Tibial artery (tissue), 4 donors: ENCODE measurements around the gene NXPE4.

ENCODE experiments used
- DNase-seq, 2 donors: peaks; one replicate each; pipeline ENCODE4 v3.0.0-alpha.2; 2019
- H3K27ac ChIP-seq, 2 donors: fragments of 200-600 bp; sonication (generic) in 1 of 2; 1 replicate in 1 of 2; 2 replicates in 1 of 2; pipeline ENCODE4 v1.5.1; 2018 to 2019; ENCODE audit warnings: mild to moderate bottlenecking in 1 of 2
- H3K27me3 ChIP-seq, 2 donors: fragments of 200-600 bp; sonication (generic) in 1 of 2; one replicate each; pipeline versions ENCODE4 v1.5.1 to v1.6.0; 2016 to 2019
- H3K36me3 ChIP-seq, 3 donors: fragments of 200-600 bp; sonication (generic) in 2 of 3; one replicate each; pipeline ENCODE4 v1.5.1; 2016 to 2019; ENCODE audit warnings: mild to moderate bottlenecking in 2 of 3
- H3K4me1 ChIP-seq, 4 donors: fragments of 200-600 bp; sonication (generic) in 2 of 4; 1 replicate in 3 of 4; 2 replicates in 1 of 4; pipeline ENCODE4 v1.5.1; 2016 to 2019
- H3K4me3 ChIP-seq, 2 donors: fragments of 200-600 bp; sonication (generic) in 1 of 2; 1 replicate in 1 of 2; 2 replicates in 1 of 2; pipeline ENCODE4 v1.5.1; 2018 to 2019; ENCODE audit warnings: mild to moderate bottlenecking in 2 of 2
- H3K9me3 ChIP-seq, 3 donors: fragments of 200-600 bp; sonication (generic) in 1 of 3; one replicate each; pipeline ENCODE4 v1.5.1; 2016 to 2019
- intact Hi-C: fragments of 100-400 bp; cut with DNase I; formaldehyde crosslinking; loops from one replicate; pipeline ENCODE4 v1.15.0; 2023; ENCODE audit warnings: low total_unique reads
- TF ChIP-seq, protein P1 (sequence below), 2 experiments: fragments of 200-600 bp in 1 of 2; fragments of 450-650 bp in 1 of 2; IDR thresholded peaks; one replicate each; pipeline ENCODE4 v1.5.1; 2017 to 2019; ENCODE audit warnings: antibody characterized with exemption in 2 of 2, mild to moderate bottlenecking in 1 of 2, moderate library complexity in 1 of 2

Gene NXPE4

GRCh38 chr11:114571712-114572111, 23.9 kb downstream of the NXPE4 start:
- H3K4me3 ChIP-seq, result no peak overlapping the region
- H3K27me3 ChIP-seq, result no peaks in the 10 kb centered on the region
- no peaks in the 10 kb centered on the region for H3K36me3 ChIP-seq
- TF ChIP-seq, protein P1, sequence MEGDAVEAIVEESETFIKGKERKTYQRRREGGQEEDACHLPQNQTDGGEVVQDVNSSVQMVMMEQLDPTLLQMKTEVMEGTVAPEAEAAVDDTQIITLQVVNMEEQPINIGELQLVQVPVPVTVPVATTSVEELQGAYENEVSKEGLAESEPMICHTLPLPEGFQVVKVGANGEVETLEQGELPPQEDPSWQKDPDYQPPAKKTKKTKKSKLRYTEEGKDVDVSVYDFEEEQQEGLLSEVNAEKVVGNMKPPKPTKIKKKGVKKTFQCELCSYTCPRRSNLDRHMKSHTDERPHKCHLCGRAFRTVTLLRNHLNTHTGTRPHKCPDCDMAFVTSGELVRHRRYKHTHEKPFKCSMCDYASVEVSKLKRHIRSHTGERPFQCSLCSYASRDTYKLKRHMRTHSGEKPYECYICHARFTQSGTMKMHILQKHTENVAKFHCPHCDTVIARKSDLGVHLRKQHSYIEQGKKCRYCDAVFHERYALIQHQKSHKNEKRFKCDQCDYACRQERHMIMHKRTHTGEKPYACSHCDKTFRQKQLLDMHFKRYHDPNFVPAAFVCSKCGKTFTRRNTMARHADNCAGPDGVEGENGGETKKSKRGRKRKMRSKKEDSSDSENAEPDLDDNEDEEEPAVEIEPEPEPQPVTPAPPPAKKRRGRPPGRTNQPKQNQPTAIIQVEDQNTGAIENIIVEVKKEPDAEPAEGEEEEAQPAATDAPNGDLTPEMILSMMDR (IDR thresholded peaks at IDR 0.05), result no peak
- no peaks in the 10 kb centered on the region for H3K4me1 ChIP-seq
- peaks cover 0 to 20% (median 4%) of the 10 kb centered on the region in 3 donors for H3K9me3 ChIP-seq
- DNase-seq, result no peak
- no peak overlapping the region for H3K27ac ChIP-seq
- intact Hi-C loops, result no loop called here

DNA sequence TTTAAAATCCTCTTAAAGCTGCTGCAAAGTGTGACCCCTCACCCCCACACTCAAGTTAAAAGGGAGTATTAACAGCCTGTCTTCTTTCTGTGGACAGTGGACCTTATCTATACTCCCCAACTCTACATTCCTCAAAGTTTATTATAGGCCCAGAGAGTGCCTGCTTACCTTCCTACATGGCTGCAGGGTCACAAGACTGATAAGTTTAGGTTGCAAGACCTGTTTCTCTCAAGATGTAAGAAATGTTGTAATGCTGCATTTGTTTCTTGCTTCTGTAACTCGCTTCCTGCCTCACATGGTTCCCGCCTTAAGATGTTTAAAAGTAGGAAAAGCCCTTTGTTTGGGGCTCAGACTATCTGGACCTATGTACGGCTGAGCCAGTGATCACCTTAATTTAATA, 25.8 kb downstream of the NXPE4 start:
- Histone ChIP-seq H3K27ac (no peak overlapping the region), H3K9me3 (peaks cover 0 to 4% (median 4%) of the 10 kb centered on the region in 3 donors), H3K36me3 (no peaks in the 10 kb centered on the region), H3K4me1 (no peaks in the 10 kb centered on the region), H3K4me3 (no peak overlapping the region), H3K27me3 (no peaks in the 10 kb centered on the region)
- TF ChIP-seq, protein P1 (IDR thresholded peaks at IDR 0.05), result no peak
- no peak for DNase-seq
- intact Hi-C loops, result no loop called here

DNA sequence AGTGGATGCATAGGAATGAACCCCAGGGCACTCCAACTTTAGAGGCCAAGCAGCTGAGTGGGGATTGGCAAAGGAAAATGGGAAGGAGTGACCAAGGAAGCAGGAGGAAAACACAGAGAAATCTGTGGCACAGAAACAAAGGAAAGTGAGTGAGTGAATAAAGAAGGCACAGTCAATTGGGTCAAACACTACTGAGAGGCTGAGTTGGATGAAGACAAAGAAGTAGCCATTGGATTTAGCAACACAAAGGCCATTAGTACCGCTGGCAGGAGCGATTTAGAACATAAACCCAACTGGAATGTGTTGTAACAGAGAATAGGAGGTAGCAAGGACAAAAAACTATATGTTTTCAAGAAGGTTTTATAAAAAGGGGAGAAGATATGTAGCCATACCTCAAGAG, 29.3 kb downstream of the NXPE4 start:
- TF ChIP-seq, protein P1 (IDR thresholded peaks at IDR 0.05), result no peak
- Histone ChIP-seq H3K4me3 (no peak overlapping the region), H3K4me1 (no peaks in the 10 kb centered on the region), H3K27me3 (no peaks in the 10 kb centered on the region), H3K27ac (no peak overlapping the region), H3K36me3 (no peaks in the 10 kb centered on the region), H3K9me3 (no peaks in the 10 kb centered on the region)
- intact Hi-C loops, result no loop called here
- no peak for DNase-seq

GRCh38 chr11:114564831-114565230, 30.8 kb downstream of the NXPE4 start:
- no peaks in the 10 kb centered on the region for H3K27me3 ChIP-seq
- H3K36me3 ChIP-seq, result no peaks in the 10 kb centered on the region
- H3K4me3 ChIP-seq, result no peak overlapping the region
- intact Hi-C loops, result no loop called here
- no peak for DNase-seq
- TF ChIP-seq, protein P1 (IDR thresholded peaks at IDR 0.05), result no peak
- no peaks in the 10 kb centered on the region for H3K4me1 ChIP-seq
- H3K9me3 ChIP-seq, result no peaks in the 10 kb centered on the region
- no peak overlapping the region for H3K27ac ChIP-seq

DNA sequence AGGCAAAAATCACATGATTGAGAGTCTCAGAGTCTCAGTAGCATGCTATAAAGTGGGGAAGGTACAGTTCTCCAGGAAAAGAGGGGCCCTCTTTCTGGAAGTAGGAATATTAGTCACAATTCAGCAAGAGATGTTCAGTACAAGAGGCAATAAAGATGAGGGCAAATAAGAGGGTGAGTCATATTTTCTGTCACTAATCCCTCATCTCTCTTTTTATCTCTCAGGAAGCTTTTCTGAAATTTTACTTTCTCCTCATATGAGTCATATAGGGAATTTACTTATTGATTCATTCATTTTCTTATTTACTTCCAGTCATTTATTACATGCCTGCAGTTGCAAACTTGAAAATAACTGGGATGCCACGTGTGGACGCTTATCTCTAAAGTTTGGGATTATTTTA, 32.5 kb downstream of the NXPE4 start:
- Histone ChIP-seq H3K4me3 (no peak overlapping the region), H3K27me3 (no peaks in the 10 kb centered on the region), H3K36me3 (no peaks in the 10 kb centered on the region), H3K4me1 (no peaks in the 10 kb centered on the region), H3K27ac (no peak overlapping the region), H3K9me3 (no peaks in the 10 kb centered on the region)
- TF ChIP-seq, protein P1 (IDR thresholded peaks at IDR 0.05), result no peak
- intact Hi-C loops, result no loop called here
- DNase-seq, result no peak
